K562 (cell line): ENCODE results near the gene TSHZ1. TPM values are rescaled to one million over a fixed set of nuclear protein-coding genes. Genes with fewer than 3 reads are reported as not detected.

ENCODE experiments used
- ATAC-seq: fragments of 200-7000 bp; cut with Tn5 transposase; 3 replicates; pipeline ENCODE4 v1.9.1; 2020; ENCODE audit warnings: moderate library complexity
- BruUV-seq: library from RNA; stranded (reverse); fragments of 400-500 nt; replicated peaks from 2 replicates; lab custom pipeline; 2021; lab: Mats Ljungman, UMichigan
- CTCF ChIA-PET: fragments of 300-600 bp; formaldehyde crosslinking; extraction: SDS; loops from one replicate; lab custom pipeline; 2021; ENCODE audit warnings: low intra/inter-chr PET ratio; lab: Yijun Ruan, JAX
- POLR2A ChIA-PET: fragments of 300-600, 350-650 bp; sonication (Branson Sonifier 250); formaldehyde crosslinking; extraction: SDS; loops from one replicate; lab custom pipeline; 2021; ENCODE audit warnings: antibody characterized with exemption, inconsistent platforms; lab: Yijun Ruan, JAX
- DNase-seq, 4 experiments: peaks; one replicate each; pipeline versions ENCODE4 v3.0.0 to v3.0.0-alpha.2; 2011 to 2018; ENCODE audit warnings: low spot score in 3 of 4, mixed read lengths in 3 of 4; ENCODE audit errors: extremely low read depth in 1 of 4
- FAIRE-seq: peaks from 2 replicates; lab custom pipeline; 2011; peaks lifted over from hg19 to GRCh38; lab: Jason Lieb, UNC
- H2AFZ ChIP-seq: 2 replicates; pipeline ENCODE4 v1.6.0; 2011; ENCODE audit warnings: low read depth, low read length, control low read depth, inconsistent platforms
- H3K27ac ChIP-seq: fragments of 200-600 bp; 3 replicates; pipeline ENCODE4 v1.8.0; 2011; ENCODE audit warnings: low read depth, mild to moderate bottlenecking, control low read depth, inconsistent platforms, low read length, moderate library complexity, mixed read lengths; ENCODE audit errors: extremely low read depth
- H3K27me3 ChIP-seq, 2 experiments: fragments of 300-600 bp in 1 of 2; 2 replicates in 1 of 2; 3 replicates in 1 of 2; pipeline versions ENCODE4 v1.6.0 to v1.8.0; 2011; ENCODE audit warnings: inconsistent platforms in 2 of 2, low read length in 2 of 2, mild to moderate bottlenecking in 1 of 2, mixed read lengths in 1 of 2, moderate library complexity in 1 of 2; ENCODE audit not compliant: control insufficient read depth in 2 of 2, insufficient read depth in 2 of 2
- H3K36me3 ChIP-seq: fragments of 300-600 bp; 3 replicates; pipeline ENCODE4 v1.8.0; 2011; ENCODE audit warnings: mild to moderate bottlenecking, low read length, inconsistent platforms; ENCODE audit not compliant: control insufficient read depth, insufficient read depth
- H3K4me1 ChIP-seq, 2 experiments: fragments of 200-600 bp in 1 of 2; replicated peaks in 1 of 2; 2 replicates in 1 of 2; 3 replicates in 1 of 2; pipeline versions ENCODE4 v1.5.1 to v1.8.0; 2011; ENCODE audit warnings: inconsistent platforms in 2 of 2, low read length in 2 of 2, mild to moderate bottlenecking in 1 of 2, mixed read lengths in 1 of 2, moderate library complexity in 1 of 2; ENCODE audit not compliant: control insufficient read depth in 2 of 2, insufficient read depth in 2 of 2
- H3K4me2 ChIP-seq: 2 replicates; pipeline ENCODE4 v1.6.1; 2011; ENCODE audit warnings: low read length, control low read depth, inconsistent platforms, mixed read lengths; ENCODE audit not compliant: insufficient read depth
- H3K4me3 ChIP-seq: fragments of 200-600 bp; sonication (generic), shearing (Covaris generic); 2 replicates; pipeline ENCODE4 v1.5.1; 2016; ENCODE audit warnings: control low read depth, inconsistent platforms
- H3K79me2 ChIP-seq: fragments of 200-600 bp; 3 replicates; pipeline ENCODE4 v1.8.0; 2011; ENCODE audit warnings: low read length, inconsistent platforms; ENCODE audit not compliant: control insufficient read depth, insufficient read depth
- H3K9ac ChIP-seq, 2 experiments: 2 replicates each; pipeline versions ENCODE4 v1.6.0 to v1.6.1; 2011; ENCODE audit warnings: low read depth in 2 of 2, low read length in 2 of 2, control low read depth in 1 of 2, inconsistent platforms in 1 of 2, mild to moderate bottlenecking in 1 of 2, mixed read lengths in 1 of 2; ENCODE audit not compliant: insufficient read depth in 1 of 2
- H3K9me1 ChIP-seq: one replicate; pipeline ENCODE4 v1.6.0; 2011; ENCODE audit warnings: inconsistent platforms, mild to moderate bottlenecking, low read length, moderate library complexity; ENCODE audit not compliant: control insufficient read depth, insufficient read depth
- H3K9me3 ChIP-seq: replicated peaks from 2 replicates; pipeline ENCODE4 v1.5.1; 2011; ENCODE audit warnings: low read depth, low read length, inconsistent platforms; ENCODE audit not compliant: control insufficient read depth, insufficient read depth
- H4K20me1 ChIP-seq: replicated peaks from 2 replicates; pipeline ENCODE4 v1.6.1; 2011; ENCODE audit warnings: low read length, inconsistent platforms, mixed read lengths; ENCODE audit not compliant: control insufficient read depth, insufficient read depth
- CEBPG ChIP-seq, 3 experiments: fragments of 200-800 bp in 1 of 3; sonication (Bioruptor generic) in 1 of 3; sonication (generic) in 1 of 3; formaldehyde crosslinking in 1 of 3; IDR thresholded peaks in 2 of 3; conservative IDR thresholded peaks in 1 of 3; 2 replicates each; pipeline versions ENCODE4 v1.6.1 to v1.8.0; 2016 to 2022; ENCODE audit warnings: missing compliant biosample characterization in 2 of 3, missing genetic modification characterization in 2 of 3, mild to moderate bottlenecking in 1 of 3, missing genetic modification reagents in 1 of 3
- ETV1 ChIP-seq: fragments of 450-650 bp; conservative IDR thresholded peaks from 2 replicates; pipeline ENCODE4 v1.6.1; 2016; ENCODE audit warnings: missing genetic modification characterization, control low read depth, low read depth, missing compliant biosample characterization
- GABPA ChIP-seq: fragments of 200-800 bp; sonication (Bioruptor generic); conservative IDR thresholded peaks from 2 replicates; pipeline ENCODE4 v1.6.1; 2016; ENCODE audit warnings: low read depth, missing genetic modification characterization, missing compliant biosample characterization
- SMAD1 ChIP-seq: fragments of 150-350 bp; IDR thresholded peaks from 2 replicates; pipeline ENCODE4 v1.6.1; 2014; ENCODE audit warnings: low read length, low read depth; ENCODE audit not compliant: partially characterized antibody
- WGBS: fragments of 100-300 bp; shearing (Covaris generic); methylation state at CpG from one replicate; pipeline ENCODE4 v1.1.6; 2016; ENCODE audit warnings: low coverage, mixed read lengths; ENCODE audit not compliant: insufficient coverage; ENCODE audit errors: missing lambda C conversion rate; 5-methylcytosine and 5-hydroxymethylcytosine counted together
- in situ Hi-C: fragments of 300-500 bp; cut with MboI; formaldehyde crosslinking; loops from 4 replicates; pipeline ENCODE4 v1.15.0; 2018; ENCODE audit warnings: inconsistent platforms, mixed read lengths
- intact Hi-C: fragments of 100-400 bp; cut with micrococcal nuclease; formaldehyde crosslinking; loops from 2 replicates; pipeline ENCODE4 v1.14.2; 2022
- polyA plus RNA-seq, 8 experiments: library from polyadenylated mRNA; depleted of rRNA in 4 of 8; stranded (reverse) in 5 of 8; unstranded in 3 of 8; fragments of >200 nt; fragmentation: Nextera tagmentation in 2 of 8; fragmentation: Illumina TruSeq in 1 of 8; extraction: Ambion mirVana in 2 of 8; extraction: Trizol in 1 of 8; gene quantifications; 2 replicates each; pipeline versions ENCODE4 v1.2.1 to v1.2.3, GENCODE V29; 2011 to 2014; ENCODE audit warnings: inconsistent platforms in 1 of 8, missing spikeins in 1 of 8
- total RNA-seq, 7 experiments: library from RNA; depleted of rRNA in 6 of 7; stranded (reverse); fragments of >200 nt in 6 of 7; fragmentation: Illumina TruSeq in 2 of 7; extraction: Trizol in 2 of 7; gene quantifications; 2 replicates each; pipeline versions ENCODE4 v1.2.1 to v1.2.3, GENCODE V29; 2011 to 2021; ENCODE audit warnings: low replicate concordance in 1 of 7
- TF ChIP-seq, protein P1 (sequence below): fragments of 250-450 bp; sonication (Bioruptor Pico); IDR thresholded peaks from 2 replicates; pipeline ENCODE4 v1.8.0; 2022; ENCODE audit warnings: inconsistent platforms, mild to moderate bottlenecking, moderate library complexity, borderline replicate concordance

The TSHZ1 gene
- total and polyA plus RNA-seq, 9 of the 15 experiments (the other 6 are each of a cell fraction or from before 2014, with no cell fraction given): 1.1 to 7.2 (median 2.7) TPM

- TF ChIP-seq SMAD1: no peak
- no peak for TF ChIP-seq CEBPG (CRISPR knock-in tag; IDR thresholded peaks at IDR 0.05)
- no peak for TF ChIP-seq CEBPG (tag; conservative IDR thresholded peaks at IDR 0.05 in 1 of 2, IDR thresholded peaks at IDR 0.05 in 1 of 2)
Observed at GRCh38 chr18:75246721-75247610, 36.4 kb downstream of the TSHZ1 start (continued).

GRCh38 chr18:75247611-75248421, 37.2 kb downstream of the TSHZ1 start:
- no peaks in the 10 kb centered on the region; the same call in 1 of the 2 replicates for H4K20me1 ChIP-seq
- no peak overlapping the region for H3K9ac ChIP-seq
- H3K79me2 ChIP-seq: no peaks in the 10 kb centered on the region
- WGBS: 49% methylated on average over 8 of the region's 8 CpGs
- H3K27ac ChIP-seq: no peak overlapping the region; the same call in 2 of the 3 replicates
- H3K4me2 ChIP-seq: peak overlapping the region; percentile 17
- H3K27me3 ChIP-seq: no peaks in the 10 kb centered on the region
- DNase-seq (no peak), ATAC-seq (peak; percentile 45), FAIRE-seq (no peak)
- in situ Hi-C loops (no loop called here), intact Hi-C loops (no loop called here)
- peaks cover 0 to 11% of the 10 kb centered on the region in 2 experiments; a peak in 3 of 5 replicates for H3K4me1 ChIP-seq
- ChIA-PET CTCF (no interaction called here), POLR2A (no interaction called here)
- no peaks in the 10 kb centered on the region for H3K9me1 ChIP-seq
- TF ChIP-seq ETV1 (tag) (peak; percentile 29), GABPA (tag) (peak; percentile 48; the same call in 1 of the 2 replicates)
- TF ChIP-seq, protein P1, sequence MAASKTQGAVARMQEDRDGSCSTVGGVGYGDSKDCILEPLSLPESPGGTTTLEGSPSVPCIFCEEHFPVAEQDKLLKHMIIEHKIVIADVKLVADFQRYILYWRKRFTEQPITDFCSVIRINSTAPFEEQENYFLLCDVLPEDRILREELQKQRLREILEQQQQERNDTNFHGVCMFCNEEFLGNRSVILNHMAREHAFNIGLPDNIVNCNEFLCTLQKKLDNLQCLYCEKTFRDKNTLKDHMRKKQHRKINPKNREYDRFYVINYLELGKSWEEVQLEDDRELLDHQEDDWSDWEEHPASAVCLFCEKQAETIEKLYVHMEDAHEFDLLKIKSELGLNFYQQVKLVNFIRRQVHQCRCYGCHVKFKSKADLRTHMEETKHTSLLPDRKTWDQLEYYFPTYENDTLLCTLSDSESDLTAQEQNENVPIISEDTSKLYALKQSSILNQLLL: no peak
- no TSS peak for BruUV-seq
- H3K36me3 ChIP-seq: no peaks in the 10 kb centered on the region
- 0 out of 2 replicates have a peak overlapping the region, but pooled peaks have one; percentile 22 for H2AFZ ChIP-seq
- no peaks in the 10 kb centered on the region for H3K9me3 ChIP-seq
- H3K4me3 ChIP-seq: no peak overlapping the region
